Glutamatergic neuron (in vitro differentiated cells): ENCODE results near the gene HOXB9. TPM values are rescaled to one million over a fixed set of nuclear protein-coding genes. Genes with fewer than 3 reads are reported as not detected.

ENCODE experiments used
- DNase-seq: peaks from one replicate; pipeline ENCODE4 v3.0.0; 2022
- H3K27ac Mint-ChIP-seq: one replicate; pipeline ENCODE4 v1.8.0; 2020; ENCODE audit warnings: mild to moderate bottlenecking, mixed read lengths, inconsistent platforms; ENCODE audit not compliant: unreplicated experiment
- H3K27me3 Mint-ChIP-seq: one replicate; pipeline ENCODE4 v1.8.0; 2020; ENCODE audit warnings: mild to moderate bottlenecking, moderate library complexity, mixed read lengths, inconsistent platforms; ENCODE audit not compliant: unreplicated experiment
- H3K36me3 Mint-ChIP-seq: one replicate; pipeline ENCODE4 v1.8.0; 2020; ENCODE audit warnings: mild to moderate bottlenecking, mixed read lengths, inconsistent platforms; ENCODE audit not compliant: unreplicated experiment
- H3K4me1 Mint-ChIP-seq: one replicate; pipeline ENCODE4 v1.8.0; 2020; ENCODE audit warnings: mild to moderate bottlenecking, low read depth, mixed read lengths, inconsistent platforms; ENCODE audit not compliant: unreplicated experiment
- H3K4me3 Mint-ChIP-seq: one replicate; pipeline ENCODE4 v1.8.0; 2020; ENCODE audit warnings: mild to moderate bottlenecking, mixed read lengths, inconsistent platforms; ENCODE audit not compliant: unreplicated experiment
- H3K9me3 Mint-ChIP-seq: one replicate; pipeline ENCODE4 v1.8.0; 2020; ENCODE audit warnings: mild to moderate bottlenecking, moderate library complexity, mixed read lengths, inconsistent platforms; ENCODE audit not compliant: unreplicated experiment
- CTCF ChIP-seq: fragments of 200-600 bp; sonication (generic); IDR thresholded peaks from one replicate; pipeline ENCODE4 v1.5.0; 2021; ENCODE audit not compliant: partially characterized antibody, unreplicated experiment
- long read RNA-seq: library from polyadenylated mRNA; unstranded; transcript quantifications from one replicate; pipeline ENCODE4 v2.0.0, GENCODE V29; 2020; ENCODE audit not compliant: unreplicated experiment
- total RNA-seq: library from RNA; stranded (reverse); fragmentation: NEBNext Ultra II Directional; extraction: Animal tissue kit (Norgen Biotek cat#: 25700); gene quantifications from one replicate; pipeline ENCODE4 v1.2.1, GENCODE V29; 2021; ENCODE audit not compliant: unreplicated experiment

Gene HOXB9
- not detected for total RNA-seq
- long read RNA-seq, result 0 reads

- Mint-ChIP-seq H3K27ac (no peak within 1 kb of the TSS), H3K4me3 (peak within 1 kb of the TSS; percentile 35)
- no peak for DNase-seq
These were observed at the start of gene HOXB9 for GRCh38 chr17:48626245-48627117. TSS of gene HOXB9 (minus strand) at chr17:48626358. CDS start at chr17:48626269, 89 bp downstream.

GRCh38 chr17:48672340-48672739, 46.2 kb upstream of the HOXB9 start:
- no peak for DNase-seq
- Mint-ChIP-seq H3K27me3 (peaks cover 3% of the 10 kb centered on the region), H3K36me3 (no peaks in the 10 kb centered on the region), H3K27ac (no peak overlapping the region), H3K9me3 (peaks cover 4% of the 10 kb centered on the region), H3K4me3 (no peak overlapping the region), H3K4me1 (no peaks in the 10 kb centered on the region)
- TF ChIP-seq CTCF, result no peak

More at GRCh38 chr17:48626245-48627117, at the start of gene HOXB9:
- TF ChIP-seq CTCF, result no peak
- H3K4me1 Mint-ChIP-seq, result no peaks in the 10 kb centered on the region
- H3K27me3 Mint-ChIP-seq, result peaks cover 33% of the 10 kb centered on the region
- peaks cover 6% of the 10 kb centered on the region for H3K9me3 Mint-ChIP-seq
- H3K36me3 Mint-ChIP-seq, result no peaks in the 10 kb centered on the region

- Mint-ChIP-seq H3K4me1 (no peaks in the 10 kb centered on the region), H3K27ac (no peak overlapping the region), H3K36me3 (no peaks in the 10 kb centered on the region), H3K4me3 (no peak overlapping the region), H3K9me3 (peaks cover 2% of the 10 kb centered on the region), H3K27me3 (no peaks in the 10 kb centered on the region)
- DNase-seq, result peak; percentile 80
- peak; percentile 85 for TF ChIP-seq CTCF
These were observed 45.6 kb upstream of the HOXB9 start for GRCh38 chr17:48671697-48672171.

- H3K4me1 Mint-ChIP-seq, result no peaks in the 10 kb centered on the region
- no peaks in the 10 kb centered on the region for H3K9me3 Mint-ChIP-seq
- no peak overlapping the region for H3K4me3 Mint-ChIP-seq
- DNase-seq, result no peak
- peaks cover 5% of the 10 kb centered on the region for H3K27me3 Mint-ChIP-seq
- TF ChIP-seq CTCF, result no peak
- peaks cover 6% of the 10 kb centered on the region for H3K36me3 Mint-ChIP-seq
- H3K27ac Mint-ChIP-seq, result no peak overlapping the region
These were observed 37.2 kb upstream of the HOXB9 start for GRCh38 chr17:48663134-48663924.

GRCh38 chr17:48655913-48656312, 29.8 kb upstream of the HOXB9 start:
- H3K36me3 Mint-ChIP-seq, result peaks cover 6% of the 10 kb centered on the region
- no peak overlapping the region for H3K4me3 Mint-ChIP-seq
- H3K27me3 Mint-ChIP-seq, result peaks cover 5% of the 10 kb centered on the region
- DNase-seq, result no peak
- H3K4me1 Mint-ChIP-seq, result no peaks in the 10 kb centered on the region
- no peak for TF ChIP-seq CTCF
- H3K9me3 Mint-ChIP-seq, result no peaks in the 10 kb centered on the region
- H3K27ac Mint-ChIP-seq, result no peak overlapping the region
